HG03520 (cell line): ENCODE results near the gene APBA2.
"Not testable (repeated sequence)": the region's sequence is repeated elsewhere in the genome, so short reads cannot be mapped to it uniquely, and the experiment has no call there.

Experiments used
- ATAC-seq: cut with Tn5 transposase; IDR thresholded peaks from one replicate; pipeline ENCODE4 v1.9.1; 2021; ENCODE audit warnings: mild to moderate bottlenecking, moderate library complexity; ENCODE audit not compliant: unreplicated experiment

The APBA2 gene

DNA sequence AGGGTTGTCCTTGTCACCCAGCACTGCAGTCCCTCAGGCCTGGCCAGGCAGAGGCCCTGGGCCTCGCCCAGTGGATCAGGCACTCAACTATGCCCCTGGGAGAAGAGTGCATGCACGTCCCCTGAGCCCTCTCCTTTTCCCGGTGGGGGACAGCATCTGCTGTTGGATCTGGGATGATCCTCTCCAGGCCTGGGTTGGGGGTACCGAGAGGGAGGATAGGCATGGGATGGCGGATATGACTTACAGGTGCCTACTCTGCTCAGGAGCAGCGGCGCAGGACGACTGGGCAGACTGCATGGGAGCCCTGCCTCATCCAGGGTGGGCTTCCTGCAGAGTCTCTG, 9.0 kb upstream of the APBA2 start:
- ATAC-seq, result no peak

DNA sequence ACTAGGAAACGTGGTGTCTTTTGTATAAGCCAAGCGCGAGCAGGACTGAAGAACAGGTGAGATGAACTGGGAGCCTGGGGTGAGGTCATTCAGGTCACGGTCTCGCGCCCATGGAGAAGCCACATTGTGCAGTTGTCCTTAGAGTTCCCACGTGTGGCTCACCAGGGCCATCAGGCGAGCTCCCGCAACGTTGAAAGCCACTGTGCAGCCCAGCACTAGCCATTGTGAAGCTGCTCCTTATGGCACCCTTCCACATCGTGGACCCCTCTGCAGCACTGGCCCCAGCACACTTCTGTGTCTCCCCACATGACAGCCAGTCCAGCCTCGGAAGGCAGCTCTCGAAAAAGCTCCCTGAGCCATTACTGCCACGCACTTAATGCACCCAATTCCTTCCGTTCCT, 7.6 kb upstream of the APBA2 start:
- ATAC-seq, result no peak

DNA sequence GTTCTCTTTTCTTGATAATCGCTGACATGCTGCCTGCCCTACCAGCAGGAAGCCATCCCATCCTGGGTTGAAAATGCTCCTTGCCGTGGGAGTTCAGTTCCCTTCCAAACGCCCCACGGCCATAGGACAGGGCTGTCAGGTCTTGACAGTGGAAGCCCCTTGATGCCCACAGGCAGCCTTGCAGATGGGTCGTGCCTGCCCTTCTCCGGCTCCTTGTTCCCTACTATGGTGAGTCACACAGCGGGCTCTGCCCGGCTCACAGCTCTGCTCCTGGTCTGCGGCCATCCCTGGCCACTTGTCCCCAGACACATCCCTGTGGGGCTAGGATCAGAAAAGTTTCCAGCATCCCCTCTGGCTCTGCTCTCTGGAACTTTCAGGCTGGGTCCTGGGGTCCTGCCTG, 6.2 kb upstream of the APBA2 start:
- no peak for ATAC-seq

GRCh38 chr15:28880680-28881079, 5.1 kb upstream of the APBA2 start:
- ATAC-seq, result no peak

- ATAC-seq, result no peak
Measured at GRCh38 chr15:28881170-28881569, 4.6 kb upstream of the APBA2 start.

DNA sequence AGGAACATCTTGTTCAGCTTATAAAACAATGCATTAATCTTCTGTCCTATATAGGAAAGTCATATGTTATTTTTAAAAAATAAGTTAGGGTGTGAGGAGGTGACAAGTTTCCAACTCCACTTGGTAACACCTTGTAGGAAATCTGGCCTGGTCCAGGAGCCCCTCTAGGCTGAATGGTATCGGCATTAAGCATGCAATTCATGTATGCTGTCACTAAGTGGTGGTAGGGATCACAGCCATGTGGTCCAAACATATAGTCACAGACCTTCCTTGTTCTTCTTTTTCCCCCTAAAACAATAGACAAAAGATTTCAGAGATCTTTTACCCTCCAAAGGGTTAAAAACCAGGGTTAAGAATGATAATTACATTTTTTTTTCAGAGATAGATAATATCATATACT, 4.2 kb upstream of the APBA2 start:
- ATAC-seq, result no peak

DNA sequence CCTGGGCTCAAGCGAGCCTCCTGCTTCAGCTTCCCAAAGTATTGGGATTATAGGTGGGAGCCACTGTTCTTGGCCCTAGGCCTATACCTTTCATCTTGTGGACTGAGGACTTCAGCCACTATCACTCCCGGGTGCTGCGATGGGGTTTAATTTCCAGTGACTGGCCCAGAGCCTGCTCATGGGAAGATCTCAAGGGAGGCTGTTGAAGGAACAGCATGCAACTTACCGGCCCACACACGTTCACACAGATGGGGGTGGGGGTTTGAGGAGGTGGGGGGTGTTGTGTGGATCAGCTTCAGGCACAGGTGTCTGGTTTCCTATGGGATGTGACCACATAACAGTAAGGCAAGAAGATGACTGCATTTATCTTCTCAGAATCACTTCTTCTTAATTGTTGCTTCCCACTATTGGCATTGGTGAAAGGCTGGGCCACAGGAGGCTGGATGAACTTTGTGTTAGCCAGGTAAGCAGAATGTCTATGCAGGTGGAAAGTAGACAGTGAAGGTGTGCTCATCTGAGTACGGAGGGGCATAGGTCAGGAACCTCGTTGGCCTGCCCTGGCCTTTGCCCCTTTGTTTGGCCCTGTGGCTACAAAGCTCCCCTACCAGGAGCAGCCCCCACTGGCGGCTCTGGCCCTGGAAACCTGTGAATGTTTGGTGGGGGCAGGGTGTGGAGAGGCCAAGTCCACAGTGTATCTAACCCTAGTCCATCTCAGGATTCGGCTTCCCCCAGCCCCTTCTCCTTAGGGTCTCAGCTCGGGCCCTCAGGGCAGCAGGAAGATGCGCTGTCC, 1.4 kb upstream of the APBA2 start:
- no peak for ATAC-seq

- no peak for ATAC-seq
Measured at GRCh38 chr15:28885128-28885629, 595 bp upstream of the APBA2 start.

DNA sequence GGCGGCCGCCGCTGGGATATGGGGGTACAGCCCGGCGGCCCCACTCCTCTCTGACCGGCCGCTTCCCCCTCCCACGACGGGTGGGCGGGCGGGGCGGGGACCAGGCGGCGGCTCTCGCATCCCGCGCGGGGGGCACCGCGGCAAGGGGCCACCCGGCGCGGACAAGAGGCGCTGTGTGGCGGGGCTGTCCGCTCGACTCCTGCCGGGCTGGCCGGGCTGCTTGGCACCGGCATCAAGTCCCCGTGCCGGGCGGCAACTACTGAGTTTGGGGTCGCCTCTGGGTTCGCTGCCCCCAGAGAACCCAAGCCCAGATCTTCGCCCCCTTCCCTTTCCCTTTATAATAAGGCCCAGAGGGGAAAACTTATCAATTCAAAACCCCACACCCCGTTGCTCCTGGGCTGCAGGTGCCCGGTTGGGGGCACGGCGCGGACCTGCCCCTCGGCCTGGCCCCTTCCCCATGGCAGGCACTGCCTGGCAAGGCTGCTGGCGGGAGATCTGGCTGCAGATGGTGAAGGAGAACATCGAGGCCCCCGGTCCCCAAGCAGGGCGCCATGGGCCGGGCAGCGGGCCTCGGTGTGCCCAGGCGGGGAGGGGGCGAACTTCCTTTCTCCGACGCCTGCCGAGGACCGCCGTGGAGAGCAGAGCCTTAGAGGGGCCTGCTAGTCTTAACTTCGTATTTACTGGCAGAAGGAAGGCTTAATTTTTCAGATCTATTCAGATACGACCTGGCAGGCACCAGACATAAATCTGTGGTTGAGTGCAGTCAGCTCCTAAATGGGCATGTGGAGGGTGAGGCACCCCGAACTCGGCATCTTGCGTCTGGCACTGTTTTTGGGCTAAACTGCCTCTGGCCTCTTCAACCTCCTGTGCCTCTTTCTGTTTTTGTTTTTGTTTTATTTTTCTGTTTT, 911 bp downstream of the APBA2 start:
- ATAC-seq, result no peak

GRCh38 chr15:28887339-28888174, 1.8 kb downstream of the APBA2 start:
- no peak for ATAC-seq

GRCh38 chr15:28888302-28888894, 2.6 kb downstream of the APBA2 start:
- no peak for ATAC-seq

DNA sequence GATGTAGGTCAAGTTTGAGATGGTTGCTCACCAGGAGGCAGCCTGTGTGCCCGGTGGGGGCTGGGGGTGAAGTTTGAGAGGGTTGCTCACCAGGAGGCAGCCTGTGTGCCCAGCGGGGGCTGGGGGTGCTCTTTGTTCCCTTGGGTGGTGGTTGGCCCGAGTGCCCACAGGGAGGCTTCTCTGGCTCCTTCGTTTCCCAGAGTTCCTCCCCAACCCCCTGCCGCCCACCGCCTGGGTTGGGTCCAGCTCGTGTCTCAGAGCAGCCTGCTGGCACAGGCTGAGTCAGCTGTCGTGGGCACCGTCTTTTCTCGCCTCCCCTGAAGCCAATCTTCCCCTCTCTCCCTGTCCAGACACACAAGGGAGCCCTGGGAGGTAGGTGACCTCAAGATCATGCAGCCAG, 3.1 kb downstream of the APBA2 start:
- ATAC-seq, result no peak

- no peak for ATAC-seq
Measured at GRCh38 chr15:28889346-28889745, 3.6 kb downstream of the APBA2 start.

GRCh38 chr15:28889871-28890270, 4.1 kb downstream of the APBA2 start:
- not testable (repeated sequence) for ATAC-seq

DNA sequence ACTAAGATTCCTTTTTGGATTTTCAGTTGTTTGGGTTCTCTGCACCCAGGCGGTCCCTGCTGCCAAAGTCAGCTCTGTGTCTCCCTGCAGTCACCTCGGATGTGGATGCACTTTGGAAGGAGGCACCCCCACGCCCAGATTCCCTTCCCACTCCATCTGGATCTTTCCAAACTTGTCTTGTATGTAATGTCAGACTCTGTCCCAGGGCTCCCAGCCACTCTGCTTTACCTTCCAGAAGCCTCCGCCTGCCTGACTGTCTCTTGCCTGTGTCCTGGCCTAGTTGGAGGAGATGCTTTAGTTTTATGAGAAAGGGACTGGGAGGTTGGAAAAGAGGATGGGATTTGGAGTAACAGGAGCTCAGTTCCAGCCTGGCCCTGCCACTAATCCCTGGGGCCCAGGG, 4.5 kb downstream of the APBA2 start:
- not testable (repeated sequence) for ATAC-seq

DNA sequence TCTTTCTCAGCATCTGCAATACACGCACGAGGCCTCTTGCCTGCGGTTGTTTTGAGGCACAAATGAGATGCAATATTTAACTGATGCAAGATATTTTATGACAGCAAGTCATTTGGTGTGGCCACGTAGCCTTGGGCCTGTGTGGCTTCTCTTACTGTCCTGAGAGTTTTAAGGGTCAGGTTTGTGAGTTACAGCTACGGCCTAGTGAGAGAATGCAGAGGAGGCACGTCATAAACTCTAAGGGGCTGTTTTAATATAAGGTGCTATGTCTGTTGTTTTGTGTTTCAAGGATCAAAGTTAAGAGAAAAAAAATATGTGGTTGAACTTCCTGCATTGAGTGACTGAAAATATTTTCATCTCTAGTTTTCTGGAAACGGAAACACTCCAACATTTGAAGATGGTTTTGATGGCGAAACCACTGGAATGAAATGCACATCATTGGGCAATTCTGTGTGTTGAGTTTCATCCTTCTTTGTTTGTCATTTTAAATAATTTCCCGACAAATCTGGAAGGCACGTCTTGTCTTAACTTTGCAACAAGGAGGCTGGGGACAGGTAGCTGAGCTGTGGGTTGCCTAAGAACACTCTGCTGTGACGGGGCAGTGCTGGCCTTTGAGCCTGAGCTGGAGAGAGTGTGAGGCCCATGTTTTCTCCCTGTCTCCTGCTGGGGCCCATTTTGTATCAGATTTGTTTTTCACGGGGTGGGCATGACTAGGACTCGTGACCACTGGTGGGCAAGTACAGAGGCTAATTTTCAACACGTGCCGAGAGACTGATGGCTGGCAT, 5.1 kb downstream of the APBA2 start:
- ATAC-seq, result no peak

DNA sequence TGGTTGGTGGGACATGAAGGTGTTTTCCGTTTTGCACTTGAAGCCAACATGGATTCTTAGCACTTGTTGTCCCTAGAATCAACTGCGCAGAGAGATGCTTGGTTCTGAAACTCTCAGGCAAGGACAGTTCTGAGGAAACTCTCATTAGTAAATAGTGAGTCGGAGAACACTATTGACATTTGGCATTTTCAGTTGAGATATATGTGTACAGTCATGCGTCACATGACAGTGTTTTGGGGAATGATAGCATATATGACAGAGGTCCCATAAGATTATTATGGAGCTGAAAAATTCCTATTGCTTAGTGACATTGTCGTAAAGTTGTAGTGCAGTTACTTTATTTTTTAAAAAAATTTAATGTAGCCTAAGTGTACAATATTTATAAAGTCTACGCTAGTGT, 5.8 kb downstream of the APBA2 start:
- ATAC-seq, result no peak

- no peak for ATAC-seq
Measured at GRCh38 chr15:28892789-28893610, 7.2 kb downstream of the APBA2 start.

- ATAC-seq, result no peak
Measured at GRCh38 chr15:28894631-28895030, 8.9 kb downstream of the APBA2 start.
